PC-3 (cell line): ENCODE results near the gene CYP4F8. TPM values are rescaled to one million over a fixed set of nuclear protein-coding genes. Genes with fewer than 3 reads are reported as not detected.
"Not testable (repeated sequence)": the region's sequence is repeated elsewhere in the genome, so short reads cannot be mapped to it uniquely, and the experiment has no call there.

Experiments
- ATAC-seq: fragments of 200-7000 bp; cut with Tn5 transposase; 2 replicates; pipeline ENCODE4 v1.9.1; 2020; ENCODE audit warnings: mild to moderate bottlenecking, moderate library complexity
- BruUV-seq: library from RNA; stranded (reverse); fragments of 400-500 nt; replicated peaks from 2 replicates; lab custom pipeline; 2021; lab: Mats Ljungman, UMichigan
- CTCF ChIA-PET: fragments of 300-600 bp; sonication (Branson Sonifier 250); formaldehyde crosslinking; loops from one replicate; lab custom pipeline; 2022; ENCODE audit warnings: antibody characterized with exemption; lab: Charles Lee
- POLR2A ChIA-PET: fragments of 300-600 bp; sonication (Branson Sonifier 250); formaldehyde crosslinking; loops from one replicate; lab custom pipeline; 2022; ENCODE audit warnings: antibody characterized with exemption; ENCODE audit not compliant: unreplicated experiment; lab: Charles Lee
- DNase-seq: peaks from one replicate; pipeline ENCODE4 v3.0.0-alpha.2; 2015
- H2AFZ ChIP-seq: fragments of 300-600 bp; sonication (generic); 2 replicates; pipeline ENCODE4 v1.6.0; 2016; ENCODE audit warnings: antibody characterized with exemption, low read length
- H3F3A ChIP-seq: fragments of 300-600 bp; sonication (generic); one replicate; pipeline ENCODE4 v1.6.0; 2017; ENCODE audit warnings: antibody characterized with exemption, low read length, control low read depth, mild to moderate bottlenecking; ENCODE audit not compliant: unreplicated experiment
- H3K27ac ChIP-seq: fragments of 300-600 bp; sonication (generic); 2 replicates; pipeline ENCODE4 v1.5.1; 2016; ENCODE audit warnings: mild to moderate bottlenecking, low read length
- H3K27me3 ChIP-seq: fragments of 300-600 bp; sonication (generic); 2 replicates; pipeline ENCODE4 v1.6.1; 2016; ENCODE audit warnings: low read length, mixed read lengths
- H3K36me3 ChIP-seq: fragments of 300-600 bp; sonication (generic); 2 replicates; pipeline ENCODE4 v1.6.1; 2016; ENCODE audit warnings: low read depth, mixed run types, low read length, mixed read lengths
- H3K4me1 ChIP-seq: fragments of 300-600 bp; sonication (generic); 2 replicates; pipeline ENCODE4 v1.5.1; 2016; ENCODE audit warnings: low read length; ENCODE audit not compliant: insufficient read depth
- H3K4me2 ChIP-seq: fragments of 300-600 bp; sonication (generic); 2 replicates; pipeline ENCODE4 v1.6.0; 2016; ENCODE audit warnings: low read length
- H3K4me3 ChIP-seq: fragments of 300-600 bp; sonication (generic); 2 replicates; pipeline ENCODE4 v1.5.1; 2016; ENCODE audit warnings: mild to moderate bottlenecking, low read length, mixed read lengths
- H3K79me2 ChIP-seq: fragments of 300-600 bp; sonication (generic); 2 replicates; pipeline ENCODE4 v1.6.1; 2017; ENCODE audit warnings: low read length, mixed read lengths
- H3K9ac ChIP-seq: fragments of 300-600 bp; sonication (generic); 2 replicates; pipeline ENCODE4 v1.6.0; 2016; ENCODE audit warnings: mild to moderate bottlenecking, low read length
- H3K9me2 ChIP-seq: fragments of 300-600 bp; sonication (generic); replicated peaks from 2 replicates; pipeline ENCODE4 v1.6.1; 2016; ENCODE audit warnings: mixed run types, low read length, mixed read lengths
- H3K9me3 ChIP-seq: fragments of 300-600 bp; sonication (generic); 2 replicates; pipeline ENCODE4 v1.6.1; 2016; ENCODE audit warnings: low read length, mixed read lengths
- H4K20me1 ChIP-seq: fragments of 300-600 bp; sonication (generic); 2 replicates; pipeline ENCODE4 v1.6.1; 2016; ENCODE audit warnings: low read length, mixed read lengths
- EZH2 ChIP-seq: fragments of 300-600 bp; sonication (generic); IDR thresholded peaks from one replicate; pipeline ENCODE4 v1.6.1; 2017; ENCODE audit warnings: antibody characterized with exemption, mild to moderate bottlenecking, low read length; ENCODE audit not compliant: unreplicated experiment
- EZH2phosphoT487 ChIP-seq: fragments of 300-600 bp; sonication (generic); IDR thresholded peaks from 2 replicates; pipeline ENCODE4 v1.6.1; 2018; ENCODE audit warnings: mild to moderate bottlenecking, antibody characterized with exemption, low read length, borderline replicate concordance
- intact Hi-C: fragments of 100-400 bp; cut with micrococcal nuclease; formaldehyde crosslinking; loops from 2 replicates; pipeline ENCODE4 v1.9.0; 2023
- total RNA-seq: library from RNA; depleted of rRNA; stranded (reverse); fragments of >200 nt; gene quantifications from 2 replicates; pipeline ENCODE4 v1.2.3, GENCODE V29; 2014
- TF ChIP-seq, protein P1 (sequence below): fragments of 300-600 bp; sonication (generic); conservative IDR thresholded peaks from 2 replicates; pipeline ENCODE4 v1.5.1; 2017; ENCODE audit warnings: antibody characterized with exemption, low read depth, mild to moderate bottlenecking, low read length

The CYP4F8 gene
- total RNA-seq, 1 experiment from 2014 or later: not detected

DNA sequence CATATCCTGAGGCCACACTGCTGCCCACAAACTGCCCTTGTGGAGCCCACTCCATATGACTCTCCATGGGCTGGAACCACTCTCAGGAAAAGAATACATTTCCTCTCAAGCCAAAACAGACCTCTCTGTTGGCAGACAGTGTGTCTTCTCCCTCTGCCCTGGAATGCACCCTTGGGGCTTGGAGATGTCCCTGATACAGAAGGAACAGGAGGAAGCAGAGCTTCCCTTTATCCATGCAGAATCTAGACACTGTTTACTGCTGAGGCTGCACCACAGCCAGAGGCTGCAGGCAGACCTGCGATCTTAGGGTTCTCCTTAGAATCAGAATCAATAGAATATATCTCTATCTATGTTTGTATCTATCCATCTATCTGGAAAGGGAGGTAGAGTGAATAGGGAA is 26.8 kb upstream of the CYP4F8 start:
- H3K9me2 ChIP-seq: no peaks in the 10 kb centered on the region
- CTCF ChIA-PET: no interaction called here
- TF ChIP-seq EZH2 (no peak), EZH2phosphoT487 (no peak)
- TF ChIP-seq, protein P1, sequence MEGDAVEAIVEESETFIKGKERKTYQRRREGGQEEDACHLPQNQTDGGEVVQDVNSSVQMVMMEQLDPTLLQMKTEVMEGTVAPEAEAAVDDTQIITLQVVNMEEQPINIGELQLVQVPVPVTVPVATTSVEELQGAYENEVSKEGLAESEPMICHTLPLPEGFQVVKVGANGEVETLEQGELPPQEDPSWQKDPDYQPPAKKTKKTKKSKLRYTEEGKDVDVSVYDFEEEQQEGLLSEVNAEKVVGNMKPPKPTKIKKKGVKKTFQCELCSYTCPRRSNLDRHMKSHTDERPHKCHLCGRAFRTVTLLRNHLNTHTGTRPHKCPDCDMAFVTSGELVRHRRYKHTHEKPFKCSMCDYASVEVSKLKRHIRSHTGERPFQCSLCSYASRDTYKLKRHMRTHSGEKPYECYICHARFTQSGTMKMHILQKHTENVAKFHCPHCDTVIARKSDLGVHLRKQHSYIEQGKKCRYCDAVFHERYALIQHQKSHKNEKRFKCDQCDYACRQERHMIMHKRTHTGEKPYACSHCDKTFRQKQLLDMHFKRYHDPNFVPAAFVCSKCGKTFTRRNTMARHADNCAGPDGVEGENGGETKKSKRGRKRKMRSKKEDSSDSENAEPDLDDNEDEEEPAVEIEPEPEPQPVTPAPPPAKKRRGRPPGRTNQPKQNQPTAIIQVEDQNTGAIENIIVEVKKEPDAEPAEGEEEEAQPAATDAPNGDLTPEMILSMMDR: no peak
- ATAC-seq (no peak), DNase-seq (no peak)
- intact Hi-C loops: no loop called here
- no peak overlapping the region for H3K4me2 ChIP-seq
- no peak overlapping the region for H3K4me3 ChIP-seq
- no peaks in the 10 kb centered on the region for H3K4me1 ChIP-seq
- POLR2A ChIA-PET: no interaction called here
- H3K27ac ChIP-seq: no peak overlapping the region
- H3K36me3 ChIP-seq: no peaks in the 10 kb centered on the region
- H3F3A ChIP-seq: no peaks in the 10 kb centered on the region
- H3K9ac ChIP-seq: no peak overlapping the region
- peaks cover 3% of the 10 kb centered on the region for H3K27me3 ChIP-seq
- no peaks in the 10 kb centered on the region for H3K9me3 ChIP-seq
- no peak overlapping the region for H2AFZ ChIP-seq
- no TSS peak for BruUV-seq
- no peaks in the 10 kb centered on the region for H4K20me1 ChIP-seq
- no peaks in the 10 kb centered on the region for H3K79me2 ChIP-seq

- intact Hi-C loops: no loop called here
- Histone ChIP-seq H3F3A (no peaks in the 10 kb centered on the region), H2AFZ (no peak overlapping the region), H3K36me3 (no peaks in the 10 kb centered on the region), H3K79me2 (no peaks in the 10 kb centered on the region), H3K4me2 (no peak overlapping the region), H3K4me1 (peaks cover 13% of the 10 kb centered on the region), H3K9me2 (no peaks in the 10 kb centered on the region), H3K27me3 (no peaks in the 10 kb centered on the region), H3K9me3 (no peaks in the 10 kb centered on the region), H3K4me3 (no peak overlapping the region), H4K20me1 (no peaks in the 10 kb centered on the region), H3K27ac (no peak overlapping the region), H3K9ac (no peak overlapping the region)
- TF ChIP-seq, protein P1: no peak
- TF ChIP-seq EZH2 (no peak), EZH2phosphoT487 (no peak)
- CTCF ChIA-PET: no interaction called here
- BruUV-seq: no TSS peak
- ATAC-seq (no peak), DNase-seq (no peak)
- POLR2A ChIA-PET: no interaction called here
These were observed 25.1 kb upstream of the CYP4F8 start for GRCh38 chr19:15589760-15590451.

GRCh38 chr19:15591796-15592195 is 23.2 kb upstream of the CYP4F8 start:
- no peaks in the 10 kb centered on the region for H3K9me2 ChIP-seq
- intact Hi-C loops: no loop called here
- ChIA-PET CTCF (no interaction called here), POLR2A (no interaction called here)
- H3F3A ChIP-seq: no peaks in the 10 kb centered on the region
- H4K20me1 ChIP-seq: no peaks in the 10 kb centered on the region
- no peak overlapping the region for H2AFZ ChIP-seq
- no TSS peak for BruUV-seq
- DNase-seq: no peak
- no peaks in the 10 kb centered on the region for H3K9me3 ChIP-seq
- H3K27me3 ChIP-seq: no peaks in the 10 kb centered on the region
- H3K79me2 ChIP-seq: no peaks in the 10 kb centered on the region
- H3K36me3 ChIP-seq: no peaks in the 10 kb centered on the region
- no peak for ATAC-seq
- H3K4me1 ChIP-seq: peaks cover 18% of the 10 kb centered on the region
- no peak overlapping the region for H3K9ac ChIP-seq
- no peak overlapping the region for H3K4me3 ChIP-seq
- no peak overlapping the region for H3K4me2 ChIP-seq
- H3K27ac ChIP-seq: no peak overlapping the region
- TF ChIP-seq EZH2phosphoT487: no peak
- TF ChIP-seq EZH2: no peak
- TF ChIP-seq, protein P1: no peak

- H3K9me3 ChIP-seq, H3K79me2 ChIP-seq, H3K36me3 ChIP-seq, H2AFZ ChIP-seq, BruUV-seq, intact Hi-C loops, H3K9ac ChIP-seq, H4K20me1 ChIP-seq, H3F3A ChIP-seq, CTCF ChIA-PET, DNase-seq, H3K27me3 ChIP-seq, ATAC-seq, H3K4me2 ChIP-seq, H3K4me3 ChIP-seq, POLR2A ChIA-PET, H3K27ac ChIP-seq, H3K9me2 ChIP-seq: not testable (repeated sequence)
- H3K4me1 ChIP-seq: peaks cover 18% of the 10 kb centered on the region
These were observed 22.5 kb upstream of the CYP4F8 start for GRCh38 chr19:15592506-15592905.
